ENCODE measurements around the gene NTHL1.

Gene NTHL1

GRCh38 chr16:2083876-2084780 is 36.5 kb upstream of the NTHL1 start:
- no peak for DNase-seq

GRCh38 chr16:2083409-2083808 is 35.8 kb upstream of the NTHL1 start:
- no peak for DNase-seq

- no peak for DNase-seq
These were observed 35.3 kb upstream of the NTHL1 start for GRCh38 chr16:2082983-2083364.

GRCh38 chr16:2082171-2082982 is 34.7 kb upstream of the NTHL1 start:
- DNase-seq: no peak

- DNase-seq: no peak
These were observed 33.8 kb upstream of the NTHL1 start for GRCh38 chr16:2081201-2082084.

GRCh38 chr16:2079991-2080390 is 32.4 kb upstream of the NTHL1 start:
- DNase-seq: no peak

- DNase-seq: no peak
These were observed 31.7 kb upstream of the NTHL1 start for GRCh38 chr16:2079311-2079800.

- DNase-seq: no peak
These were observed 31.1 kb upstream of the NTHL1 start for GRCh38 chr16:2078691-2079090.

- DNase-seq: no peak
These were observed 30.5 kb upstream of the NTHL1 start for GRCh38 chr16:2078096-2078495.

GRCh38 chr16:2077696-2078095 is 30.1 kb upstream of the NTHL1 start:
- no peak for DNase-seq

GRCh38 chr16:2077016-2077415 is 29.4 kb upstream of the NTHL1 start:
- DNase-seq: no peak

- no peak for DNase-seq
These were observed 28.6 kb upstream of the NTHL1 start for GRCh38 chr16:2076072-2076865.

- DNase-seq: no peak
These were observed 28.0 kb upstream of the NTHL1 start for GRCh38 chr16:2075631-2076030.

GRCh38 chr16:2074071-2074470 is 26.4 kb upstream of the NTHL1 start:
- no peak for DNase-seq

- no peak for DNase-seq
These were observed 25.3 kb upstream of the NTHL1 start for GRCh38 chr16:2072926-2073325.

GRCh38 chr16:2071454-2072202 is 24.0 kb upstream of the NTHL1 start:
- DNase-seq: no peak

GRCh38 chr16:2070576-2071453 is 23.2 kb upstream of the NTHL1 start:
- DNase-seq: no peak

GRCh38 chr16:2066139-2066538 is 18.5 kb upstream of the NTHL1 start:
- no peak for DNase-seq

- DNase-seq: no peak
These were observed 16.8 kb upstream of the NTHL1 start for GRCh38 chr16:2064368-2064945.

- no peak for DNase-seq
These were observed 16.2 kb upstream of the NTHL1 start for GRCh38 chr16:2063861-2064260.

Measured in NCI-H1048 (cell line).